Caco-2 (cell line): Measurements from ENCODE around the gene NUDT19. TPM values are rescaled to one million over a fixed set of nuclear protein-coding genes. Genes with fewer than 3 reads are reported as not detected.
"Not testable (repeated sequence)": the region's sequence is repeated elsewhere in the genome, so short reads cannot be mapped to it uniquely, and the experiment has no call there.

Source experiments
- BruUV-seq: library from RNA; stranded (reverse); fragments of 400-500 nt; replicated peaks from 2 replicates; lab custom pipeline; 2021; lab: Mats Ljungman, UMichigan
- CTCF ChIA-PET: fragments of 300-600 bp; sonication (Branson Sonifier 250); formaldehyde crosslinking; loops from one replicate; lab custom pipeline; 2022; ENCODE audit warnings: antibody characterized with exemption; lab: Charles Lee
- POLR2A ChIA-PET: fragments of 300-600 bp; sonication (Branson Sonifier 250); formaldehyde crosslinking; loops from one replicate; lab custom pipeline; 2022; ENCODE audit warnings: antibody characterized with exemption; lab: Charles Lee
- DNase-seq, 2 experiments: peaks; one replicate each; pipeline versions ENCODE4 v3.0.0 to v3.0.0-alpha.2; 2020 to 2022
- H3K27me3 ChIP-seq: replicated peaks from 2 replicates; pipeline ENCODE4 v1.6.0; 2011; ENCODE audit warnings: low read length; ENCODE audit not compliant: control insufficient read depth, insufficient read depth
- H3K36me3 ChIP-seq: 2 replicates; pipeline ENCODE4 v1.5.1; 2011; ENCODE audit warnings: low read length; ENCODE audit not compliant: control insufficient read depth, insufficient read depth
- H3K4me1 ChIP-seq: fragments of 250-450 bp; sonication (Bioruptor Pico); 2 replicates; pipeline ENCODE4 v1.5.1; 2020; ENCODE audit warnings: mild to moderate bottlenecking
- H3K4me3 ChIP-seq: 2 replicates; pipeline ENCODE4 v1.5.1; 2011; ENCODE audit warnings: low read depth, mild to moderate bottlenecking, control low read depth, low read length
- H3K9me3 ChIP-seq: fragments of 250-450 bp; sonication (Bioruptor Pico); 2 replicates; pipeline ENCODE4 v1.5.1; 2020; ENCODE audit warnings: mild to moderate bottlenecking, moderate library complexity
- H3K27ac Mint-ChIP-seq: one replicate; pipeline ENCODE4 v1.8.0; 2022; ENCODE audit warnings: mixed read lengths; ENCODE audit not compliant: unreplicated experiment
- H3K27me3 Mint-ChIP-seq: one replicate; pipeline ENCODE4 v1.8.0; 2022; ENCODE audit warnings: mixed read lengths; ENCODE audit not compliant: insufficient read depth, unreplicated experiment
- H3K36me3 Mint-ChIP-seq: one replicate; pipeline ENCODE4 v1.8.0; 2022; ENCODE audit warnings: mild to moderate bottlenecking, mixed read lengths; ENCODE audit not compliant: insufficient read depth, unreplicated experiment
- H3K4me1 Mint-ChIP-seq: one replicate; pipeline ENCODE4 v1.8.0; 2022; ENCODE audit warnings: low read depth, mixed read lengths; ENCODE audit not compliant: unreplicated experiment
- H3K4me3 Mint-ChIP-seq: one replicate; pipeline ENCODE4 v1.8.0; 2022; ENCODE audit warnings: mild to moderate bottlenecking, moderate library complexity, mixed read lengths; ENCODE audit not compliant: unreplicated experiment
- H3K9me3 Mint-ChIP-seq: one replicate; pipeline ENCODE4 v1.8.0; 2022; ENCODE audit warnings: mixed read lengths; ENCODE audit not compliant: unreplicated experiment
- CTCF ChIP-seq, 2 experiments: fragments of 200-600 bp in 1 of 2; IDR thresholded peaks; 1 replicate in 1 of 2; 2 replicates in 1 of 2; pipeline versions ENCODE4 v1.5.1 to v1.8.0; 2011 to 2022; ENCODE audit warnings: antibody characterized with exemption in 1 of 2, control low read depth in 1 of 2, inconsistent platforms in 1 of 2, low read depth in 1 of 2, low read length in 1 of 2, mild to moderate bottlenecking in 1 of 2, moderate library complexity in 1 of 2; ENCODE audit not compliant: insufficient read depth in 1 of 2, severe bottlenecking in 1 of 2, unreplicated experiment in 1 of 2
- intact Hi-C: fragments of 100-400 bp; cut with micrococcal nuclease; formaldehyde crosslinking; loops from one replicate; pipeline ENCODE4 v1.10.0; 2022; ENCODE audit not compliant: unreplicated experiment
- total RNA-seq: library from RNA; stranded (reverse); gene quantifications from 2 replicates; pipeline ENCODE4 v1.2.3, GENCODE V29; 2022

NUDT19 gene
- total RNA-seq, 1 experiment from 2014 or later, result 24.4 TPM

DNA sequence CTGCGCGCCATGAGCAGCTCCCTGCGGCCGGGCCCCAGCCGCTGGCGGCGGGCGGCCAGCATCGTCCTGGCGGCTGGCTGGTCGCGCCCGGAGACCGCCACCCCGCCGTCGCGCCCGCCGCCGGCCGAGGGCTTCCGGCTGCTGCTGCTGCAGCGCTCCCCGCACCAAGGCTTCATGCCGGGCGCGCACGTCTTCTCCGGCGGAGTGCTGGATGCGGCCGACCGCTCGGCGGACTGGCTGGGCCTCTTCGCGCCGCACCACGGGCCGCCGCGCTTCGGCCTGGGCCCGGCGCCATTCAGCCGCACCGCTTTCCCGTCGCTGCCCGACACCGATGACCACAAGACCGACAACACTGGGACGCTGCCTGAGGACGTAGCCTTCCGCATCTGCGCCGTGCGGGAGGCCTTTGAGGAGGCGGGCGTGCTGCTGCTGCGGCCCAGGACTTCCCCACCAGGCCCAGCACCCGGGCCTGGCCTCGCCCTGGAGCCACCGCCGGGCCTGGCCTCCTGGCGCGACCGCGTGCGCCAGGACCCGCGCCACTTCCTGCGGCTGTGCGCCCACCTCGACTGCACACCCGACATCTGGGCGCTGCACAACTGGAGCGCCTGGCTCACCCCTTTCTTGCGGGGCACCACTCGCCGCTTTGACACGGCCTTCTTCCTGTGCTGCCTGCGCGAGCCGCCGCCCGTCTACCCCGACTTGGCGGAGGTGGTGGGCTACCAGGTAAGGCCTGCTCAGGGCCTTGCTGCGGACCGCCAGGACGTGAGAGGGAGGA, 518 bp downstream of the NUDT19 start:
- H3K9me3 ChIP-seq, result no peaks in the 10 kb centered on the region
- no peaks in the 10 kb centered on the region for H3K27me3 ChIP-seq
- TSS peak; percentile 18 for BruUV-seq
- no peak for TF ChIP-seq CTCF (IDR thresholded peaks at IDR 0.05; ENCODE audit: insufficient read depth in 1 of 2, low read depth in 1 of 2, low read length in 1 of 2, severe bottlenecking in 1 of 2, unreplicated experiment in 1 of 2)
- intact Hi-C loops, result loop anchor here (1.0 kb wide), 1 partner anchor 17 kb away; the partner anchor contains the start of genes ANKRD27 and RGS9BP
- peaks cover 10% of the 10 kb centered on the region for H3K9me3 Mint-ChIP-seq
- peaks cover 1% of the 10 kb centered on the region; the same call in 1 of the 2 replicates for H3K36me3 ChIP-seq
- peak overlapping the region; percentile 92 for H3K4me3 ChIP-seq
- H3K4me1 ChIP-seq, result peaks cover 20% of the 10 kb centered on the region
- DNase-seq, result peak; percentile 66 to 75
- CTCF ChIA-PET, result no interaction called here
- POLR2A ChIA-PET, result interaction anchor here (1.0 to 1.2 kb wide), 3 partner anchors 8 to 17 kb away, joined by 3 to 5 read pairs (median 3); partner anchors contain the start of genes ANKRD27 and RGS9BP
- H3K4me1 Mint-ChIP-seq, result peaks cover 40% of the 10 kb centered on the region
- peak overlapping the region; percentile 80 for H3K4me3 Mint-ChIP-seq
- peak overlapping the region; percentile 81 for H3K27ac Mint-ChIP-seq
- H3K36me3 Mint-ChIP-seq, result peaks cover 32% of the 10 kb centered on the region
- H3K27me3 Mint-ChIP-seq, result no peaks in the 10 kb centered on the region

- H3K4me3 Mint-ChIP-seq, result peak overlapping the region; percentile 80
- intact Hi-C loops, result no loop called here
- no peaks in the 10 kb centered on the region for H3K27me3 Mint-ChIP-seq
- Histone ChIP-seq H3K36me3 (peaks cover 1% of the 10 kb centered on the region), H3K27me3 (no peaks in the 10 kb centered on the region), H3K9me3 (no peaks in the 10 kb centered on the region), H3K4me3 (peak overlapping the region; percentile 92), H3K4me1 (peaks cover 20% of the 10 kb centered on the region)
- TF ChIP-seq CTCF (IDR thresholded peaks at IDR 0.05; ENCODE audit: insufficient read depth in 1 of 2, low read depth in 1 of 2, low read length in 1 of 2, severe bottlenecking in 1 of 2, unreplicated experiment in 1 of 2), result no peak
- H3K4me1 Mint-ChIP-seq, result peaks cover 40% of the 10 kb centered on the region
- no TSS peak for BruUV-seq
- peaks cover 10% of the 10 kb centered on the region for H3K9me3 Mint-ChIP-seq
- CTCF ChIA-PET, result no interaction called here
- no peak for DNase-seq
- H3K36me3 Mint-ChIP-seq, result peaks cover 37% of the 10 kb centered on the region
- H3K27ac Mint-ChIP-seq, result peak overlapping the region; percentile 81
- POLR2A ChIA-PET, result no interaction called here
Observed at GRCh38 chr19:32692727-32693061, 1.1 kb downstream of the NUDT19 start.

GRCh38 chr19:32693151-32694108, 1.8 kb downstream of the NUDT19 start:
- BruUV-seq, H3K27me3 Mint-ChIP-seq, POLR2A ChIA-PET, H3K9me3 ChIP-seq, intact Hi-C loops, CTCF ChIA-PET, H3K27me3 ChIP-seq, H3K36me3 ChIP-seq: not testable (repeated sequence)
- Histone ChIP-seq H3K4me1 (peaks cover 20% of the 10 kb centered on the region), H3K4me3 (peak overlapping the region; percentile 92)
- H3K9me3 Mint-ChIP-seq, result peaks cover 10% of the 10 kb centered on the region
- H3K4me3 Mint-ChIP-seq, result peak overlapping the region; percentile 80
- H3K36me3 Mint-ChIP-seq, result peaks cover 45% of the 10 kb centered on the region
- peaks cover 40% of the 10 kb centered on the region for H3K4me1 Mint-ChIP-seq
- peak overlapping the region; percentile 81 for H3K27ac Mint-ChIP-seq
- peak; percentile 56 to 62 for DNase-seq

DNA sequence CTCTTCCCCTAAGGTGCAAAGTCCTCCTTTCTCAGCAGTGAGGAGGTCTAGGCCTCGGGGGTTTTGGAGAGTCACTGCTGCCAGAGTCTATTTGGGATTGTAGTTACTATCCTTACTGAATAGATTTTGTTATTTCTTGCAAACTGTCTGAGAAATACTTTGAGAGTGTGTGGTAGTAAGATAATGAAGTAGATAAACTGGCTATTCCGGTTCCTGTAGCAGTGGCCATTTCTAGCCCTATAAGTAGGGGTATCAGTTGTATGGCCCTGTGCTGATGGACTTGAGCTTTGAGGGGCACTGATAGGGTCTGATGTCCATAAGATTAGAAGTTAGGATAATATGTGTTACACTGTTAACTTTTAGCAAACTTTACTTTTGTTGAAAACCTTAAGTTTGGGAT, 2.7 kb downstream of the NUDT19 start:
- H3K9me3 ChIP-seq, POLR2A ChIA-PET, intact Hi-C loops, H3K27me3 Mint-ChIP-seq, BruUV-seq, H3K36me3 ChIP-seq, H3K27me3 ChIP-seq, CTCF ChIA-PET, H3K4me3 ChIP-seq: not testable (repeated sequence)
- peaks cover 10% of the 10 kb centered on the region for H3K9me3 Mint-ChIP-seq
- H3K4me1 ChIP-seq, result peaks cover 20% of the 10 kb centered on the region
- peaks cover 54% of the 10 kb centered on the region for H3K36me3 Mint-ChIP-seq
- DNase-seq, result peak in 1 of 2 experiments; percentile 37
- peak overlapping the region; percentile 81 for H3K27ac Mint-ChIP-seq
- peaks cover 40% of the 10 kb centered on the region for H3K4me1 Mint-ChIP-seq
- H3K4me3 Mint-ChIP-seq, result peak overlapping the region; percentile 80

GRCh38 chr19:32694851-32695250, 3.2 kb downstream of the NUDT19 start:
- H3K36me3 ChIP-seq, H3K9me3 ChIP-seq, intact Hi-C loops, H3K27ac Mint-ChIP-seq, H3K27me3 ChIP-seq, POLR2A ChIA-PET, H3K4me3 ChIP-seq, CTCF ChIA-PET, BruUV-seq, H3K27me3 Mint-ChIP-seq, DNase-seq: not testable (repeated sequence)
- Mint-ChIP-seq H3K4me1 (peaks cover 40% of the 10 kb centered on the region), H3K9me3 (peaks cover 10% of the 10 kb centered on the region), H3K4me3 (peak overlapping the region; percentile 80), H3K36me3 (peaks cover 59% of the 10 kb centered on the region)
- H3K4me1 ChIP-seq, result peaks cover 20% of the 10 kb centered on the region
